GM21737 (cell line): ENCODE measurements around the gene GJA3.

Source experiments
- ATAC-seq: cut with Tn5 transposase; IDR thresholded peaks from one replicate; pipeline ENCODE4 v1.9.1; 2021; ENCODE audit warnings: mild to moderate bottlenecking, moderate library complexity; ENCODE audit not compliant: unreplicated experiment

The GJA3 gene

GRCh38 chr13:20101467-20102316, 59.2 kb downstream of the GJA3 start:
- ATAC-seq: no peak

GRCh38 chr13:20099319-20099718, 61.5 kb downstream of the GJA3 start:
- ATAC-seq: no peak

- ATAC-seq: no peak
These were observed 66.9 kb downstream of the GJA3 start for GRCh38 chr13:20093951-20094350.

GRCh38 chr13:20090349-20090748, 70.5 kb downstream of the GJA3 start:
- ATAC-seq: no peak
